SH-SY5Y (cell line): ENCODE data around the gene ADRA2C.

ENCODE experiments used
- GATA2 ChIP-seq: IDR thresholded peaks from 2 replicates; pipeline ENCODE4 v1.6.1; 2011; ENCODE audit warnings: mild to moderate bottlenecking, low read depth, low read length
- GATA3 ChIP-seq: IDR thresholded peaks from 2 replicates; pipeline ENCODE4 v1.6.1; 2011; ENCODE audit warnings: low read depth, mild to moderate bottlenecking, low read length, moderate library complexity

- TF ChIP-seq GATA2 (no peak), GATA3 (no peak)
Observed at GRCh38 chr4:3725936-3726870, 40.0 kb upstream of the ADRA2C start.
